ENCODE data around the gene ZFHX3. TPM values are rescaled to one million over a fixed set of nuclear protein-coding genes. Genes with fewer than 3 reads are reported as not detected.

Gene ZFHX3
- total RNA-seq, 2 experiments from 2014 or later = 0.63 to 0.64 TPM

GRCh38 chr16:72864130-72864833 is 183.6 kb downstream of the ZFHX3 start:
- peaks cover 4% of the 10 kb centered on the region for H3K27me3 Mint-ChIP-seq
- Histone ChIP-seq H3K4me3 (ENCODE audit: low read length) (no peak overlapping the region), H3K4me1 (ENCODE audit: insufficient read depth, low read length) (no peaks in the 10 kb centered on the region), H3K27me3 (ENCODE audit: control insufficient read depth in 1 of 2, insufficient read depth in 2 of 2, low read length in 2 of 2) (no peaks in the 10 kb centered on the region), H3K9me3 (ENCODE audit: control insufficient read depth in 1 of 2, insufficient read depth in 1 of 2, low read length in 2 of 2) (peaks cover 0 to 5% of the 10 kb centered on the region in 2 experiments), H3K36me3 (ENCODE audit: insufficient read depth, low read length) (no peaks in the 10 kb centered on the region), H3K27ac (ENCODE audit: low read depth in 1 of 2, low read length in 2 of 2) (no peak overlapping the region)
- H3K9me3 Mint-ChIP-seq = no peaks in the 10 kb centered on the region
- ATAC-seq (ENCODE audit: poor library complexity) (no peak), DNase-seq (no peak)
- POLR2A ChIA-PET = no interaction called here
- intact Hi-C loops (cut with DNase I, micrococcal nuclease) = no loop called here
- H3K36me3 Mint-ChIP-seq (ENCODE audit: low read depth) = no peaks in the 10 kb centered on the region
- no peak overlapping the region for H3K27ac Mint-ChIP-seq
- TF ChIP-seq CTCF (IDR thresholded peaks at IDR 0.05) = no peak
- no peaks in the 10 kb centered on the region for H3K4me1 Mint-ChIP-seq (ENCODE audit: low read depth)
- CTCF ChIA-PET = no interaction called here
- H3K4me3 Mint-ChIP-seq = no peak overlapping the region

GRCh38 chr16:72862090-72862489 is 185.8 kb downstream of the ZFHX3 start:
- no peak for ATAC-seq (ENCODE audit: poor library complexity)

GRCh38 chr16:72860726-72861562 is 187.0 kb downstream of the ZFHX3 start:
- DNase-seq (no peak), ATAC-seq (ENCODE audit: poor library complexity) (no peak)
- Mint-ChIP-seq H3K27ac (no peak overlapping the region), H3K4me3 (no peak overlapping the region), H3K9me3 (no peaks in the 10 kb centered on the region), H3K4me1 (ENCODE audit: low read depth) (no peaks in the 10 kb centered on the region), H3K27me3 (peaks cover 4% of the 10 kb centered on the region), H3K36me3 (ENCODE audit: low read depth) (no peaks in the 10 kb centered on the region)
- ChIA-PET POLR2A (no interaction called here), CTCF (no interaction called here)
- intact Hi-C loops (cut with DNase I, micrococcal nuclease) = no loop called here
- H3K27ac ChIP-seq (ENCODE audit: low read depth in 1 of 2, low read length in 2 of 2) = no peak overlapping the region
- H3K4me1 ChIP-seq (ENCODE audit: insufficient read depth, low read length) = no peaks in the 10 kb centered on the region
- H3K27me3 ChIP-seq (ENCODE audit: control insufficient read depth in 1 of 2, insufficient read depth in 2 of 2, low read length in 2 of 2) = no peaks in the 10 kb centered on the region
- H3K36me3 ChIP-seq (ENCODE audit: insufficient read depth, low read length) = no peaks in the 10 kb centered on the region
- no peak overlapping the region for H3K4me3 ChIP-seq (ENCODE audit: low read length)
- no peak for TF ChIP-seq CTCF (IDR thresholded peaks at IDR 0.05)
- peaks cover 0 to 8% of the 10 kb centered on the region in 2 experiments for H3K9me3 ChIP-seq (ENCODE audit: control insufficient read depth in 1 of 2, insufficient read depth in 1 of 2, low read length in 2 of 2)

More at GRCh38 chr16:72862090-72862489, 185.8 kb downstream of the ZFHX3 start:
- Histone ChIP-seq H3K27ac (ENCODE audit: low read depth in 1 of 2, low read length in 2 of 2) (no peak overlapping the region), H3K4me1 (ENCODE audit: insufficient read depth, low read length) (no peaks in the 10 kb centered on the region), H3K36me3 (ENCODE audit: insufficient read depth, low read length) (no peaks in the 10 kb centered on the region), H3K9me3 (ENCODE audit: control insufficient read depth in 1 of 2, insufficient read depth in 1 of 2, low read length in 2 of 2) (peaks cover 0 to 8% of the 10 kb centered on the region in 2 experiments), H3K4me3 (ENCODE audit: low read length) (no peak overlapping the region), H3K27me3 (ENCODE audit: control insufficient read depth in 1 of 2, insufficient read depth in 2 of 2, low read length in 2 of 2) (no peaks in the 10 kb centered on the region)
- no peaks in the 10 kb centered on the region for H3K4me1 Mint-ChIP-seq (ENCODE audit: low read depth)
- ChIA-PET CTCF (no interaction called here), POLR2A (no interaction called here)
- peaks cover 4% of the 10 kb centered on the region for H3K27me3 Mint-ChIP-seq
- no peak overlapping the region for H3K4me3 Mint-ChIP-seq
- DNase-seq = no peak
- H3K36me3 Mint-ChIP-seq (ENCODE audit: low read depth) = no peaks in the 10 kb centered on the region
- TF ChIP-seq CTCF (IDR thresholded peaks at IDR 0.05) = no peak
- no peaks in the 10 kb centered on the region for H3K9me3 Mint-ChIP-seq
- intact Hi-C loops (cut with DNase I, micrococcal nuclease) = no loop called here
- H3K27ac Mint-ChIP-seq = no peak overlapping the region

Measured in CD4-positive, alpha-beta T cell (primary cell).